ENCODE results near the gene GCFC2. TPM values are rescaled to one million over a fixed set of nuclear protein-coding genes. Genes with fewer than 3 reads are reported as not detected.

GCFC2 gene
- total RNA-seq, 4 donors from 2014 or later = 15.2 to 26.4 (median 16.6) TPM

DNA sequence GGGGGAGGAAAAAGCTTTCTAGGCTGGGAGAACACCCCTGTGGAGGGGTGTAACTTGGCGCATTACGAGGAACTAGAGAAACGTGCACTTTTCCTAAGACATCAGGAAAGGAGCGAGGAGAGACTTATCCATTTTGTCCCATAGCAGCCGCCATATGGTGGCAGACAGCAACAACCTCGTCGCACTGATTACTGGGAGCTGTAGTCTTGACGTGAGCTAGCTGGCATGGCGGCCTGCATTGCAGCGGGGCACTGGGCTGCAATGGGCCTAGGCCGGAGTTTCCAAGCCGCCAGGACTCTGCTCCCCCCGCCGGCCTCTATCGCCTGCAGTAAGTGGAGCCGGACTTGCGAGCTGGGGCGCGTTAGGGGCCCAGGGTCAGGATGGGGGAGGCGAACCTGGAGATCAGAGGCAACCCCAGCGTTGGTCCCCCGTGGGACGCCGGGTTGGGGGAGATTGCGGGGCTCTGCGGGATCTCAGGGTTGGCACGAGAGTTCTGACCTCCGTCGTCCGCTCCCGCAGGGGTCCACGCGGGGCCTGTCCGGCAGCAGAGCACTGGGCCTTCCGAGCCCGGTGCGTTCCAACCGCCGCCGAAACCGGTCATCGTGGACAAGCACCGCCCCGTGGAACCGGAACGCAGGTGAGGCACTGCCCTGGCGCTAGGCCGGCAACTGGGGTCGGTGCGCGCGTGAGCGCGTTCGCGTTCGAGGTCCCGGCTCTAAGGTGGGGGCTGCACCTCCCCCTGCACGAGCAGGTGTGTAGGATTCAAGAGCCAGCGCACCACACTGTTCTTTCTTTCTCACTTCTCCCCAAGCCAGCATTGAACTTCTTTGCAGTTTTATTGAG is 63.9 kb downstream of the GCFC2 start, which contains the start of gene MRPL19:
Gene MRPL19, plus strand, starts transcription at position 201 of the 843 bp plus-strand sequence. Its CDS starts 25 bp downstream, at position 226.
- peak; percentile 86 to 94 for DNase-seq (ENCODE audit: low spot score in 2 of 2)
- intact Hi-C loops (cut with DNase I; ENCODE audit: low total_unique reads) = no loop called here
- WGBS, 2 donors = 0% methylated on average over 39 to 59 of the region's 60 CpGs
- H3K4me3 ChIP-seq (ENCODE audit: low read depth, poor library complexity, severe bottlenecking) = peak within 1 kb of the TSS; percentile 76
- TF ChIP-seq CTCF (IDR thresholded peaks at IDR 0.05) (no peak), POLR2A (IDR thresholded peaks at IDR 0.05) (no peak)

DNA sequence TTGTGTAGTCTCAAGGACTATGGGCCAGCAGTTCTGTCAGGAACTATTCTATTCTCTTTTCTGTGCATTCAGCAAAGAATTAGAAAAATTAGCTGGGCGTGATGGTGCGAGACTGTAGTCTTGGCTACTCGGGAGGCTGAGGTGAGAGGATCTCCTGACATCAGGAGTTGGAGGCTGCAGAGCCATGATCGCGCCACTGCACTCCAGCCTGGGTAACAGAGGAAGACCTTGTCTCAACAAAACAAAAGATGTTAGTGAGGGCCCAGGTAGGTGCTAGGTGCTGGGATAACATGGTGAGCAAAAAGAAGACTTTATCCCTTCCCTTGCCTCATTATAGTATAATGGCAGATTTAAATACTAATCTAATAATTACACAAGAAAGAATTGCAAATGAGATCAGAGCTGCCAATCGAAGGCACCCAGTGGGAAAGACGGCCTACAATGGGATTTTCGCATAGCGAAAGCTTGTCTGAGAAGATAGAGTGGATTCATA is 64.6 kb downstream of the GCFC2 start:
- intact Hi-C loops (cut with DNase I; ENCODE audit: low total_unique reads) = no loop called here
- TF ChIP-seq CTCF (IDR thresholded peaks at IDR 0.05) (no peak), POLR2A (IDR thresholded peaks at IDR 0.05) (no peak)
- no peak for DNase-seq (ENCODE audit: low spot score in 2 of 2)
- 70 to 86% methylated on average over 9 of the region's 9 CpGs for WGBS, 2 donors
- H3K4me3 ChIP-seq (ENCODE audit: low read depth, poor library complexity, severe bottlenecking) = no peak overlapping the region

DNA sequence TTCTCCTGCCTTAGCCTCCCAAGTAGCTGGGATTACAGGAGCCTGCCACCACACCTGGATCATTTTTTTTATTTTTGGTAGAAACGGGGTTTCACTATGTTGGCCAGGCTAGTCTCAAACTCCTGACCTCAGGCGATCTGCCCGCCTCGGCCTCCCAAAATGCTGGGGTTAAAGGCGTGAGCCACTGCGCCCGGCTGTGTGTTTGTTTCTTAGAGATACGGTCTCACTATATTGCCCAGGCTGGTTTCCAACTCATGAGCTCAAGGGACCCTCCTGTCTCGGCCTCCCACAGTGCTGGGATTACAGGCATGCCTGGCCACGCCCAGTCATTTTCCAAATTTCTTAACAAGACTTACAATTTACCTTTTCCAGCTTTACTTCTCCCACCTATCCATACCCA is 65.1 kb downstream of the GCFC2 start:
- intact Hi-C loops (cut with DNase I; ENCODE audit: low total_unique reads) = no loop called here
- no peak overlapping the region for H3K4me3 ChIP-seq (ENCODE audit: low read depth, poor library complexity, severe bottlenecking)
- no peak for DNase-seq (ENCODE audit: low spot score in 2 of 2)
- 91 to 95% methylated on average over 10 of the region's 10 CpGs for WGBS, 2 donors
- TF ChIP-seq CTCF (IDR thresholded peaks at IDR 0.05) (no peak), POLR2A (IDR thresholded peaks at IDR 0.05) (no peak)

GRCh38 chr2:75643980-75644379 is 66.7 kb downstream of the GCFC2 start:
- 34 to 42% methylated on average over 1 of the region's 1 CpG for WGBS, 2 donors
- intact Hi-C loops (cut with DNase I; ENCODE audit: low total_unique reads) = no loop called here
- H3K4me3 ChIP-seq (ENCODE audit: low read depth, poor library complexity, severe bottlenecking) = no peak overlapping the region
- no peak for TF ChIP-seq POLR2A (IDR thresholded peaks at IDR 0.05)
- TF ChIP-seq CTCF (IDR thresholded peaks at IDR 0.05) = no peak
- no peak for DNase-seq (ENCODE audit: low spot score in 2 of 2)

DNA sequence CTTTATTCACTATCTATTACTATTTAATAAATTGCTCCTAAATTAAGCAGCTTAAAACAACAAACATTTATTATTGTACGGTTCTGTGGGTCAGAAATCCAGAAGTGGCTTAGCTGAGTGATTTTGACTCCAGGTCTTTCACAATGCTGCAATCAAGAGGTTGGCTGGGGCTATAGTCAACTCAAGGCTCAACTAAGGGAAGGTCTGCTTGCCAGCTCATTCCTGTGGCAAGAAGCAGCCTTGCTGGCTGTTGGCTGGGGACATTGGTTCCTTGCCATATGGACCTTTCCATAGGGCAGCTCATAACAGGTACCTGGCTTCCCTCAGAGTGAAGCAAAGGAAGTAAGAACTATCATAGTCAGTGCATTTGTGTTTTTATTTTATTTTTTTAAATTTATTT is 69.1 kb downstream of the GCFC2 start:
- intact Hi-C loops (cut with DNase I; ENCODE audit: low total_unique reads) = no loop called here
- WGBS, 2 donors = 74 to 78% methylated on average over 1 of the region's 1 CpG
- TF ChIP-seq POLR2A (IDR thresholded peaks at IDR 0.05) (no peak), CTCF (IDR thresholded peaks at IDR 0.05) (no peak)
- no peak for DNase-seq (ENCODE audit: low spot score in 2 of 2)
- no peak overlapping the region for H3K4me3 ChIP-seq (ENCODE audit: low read depth, poor library complexity, severe bottlenecking)
